ENCODE measurements around the gene GPR155.
"Not testable (repeated sequence)": the region's sequence is repeated elsewhere in the genome, so short reads cannot be mapped to it uniquely, and the experiment has no call there.

Gene GPR155

DNA sequence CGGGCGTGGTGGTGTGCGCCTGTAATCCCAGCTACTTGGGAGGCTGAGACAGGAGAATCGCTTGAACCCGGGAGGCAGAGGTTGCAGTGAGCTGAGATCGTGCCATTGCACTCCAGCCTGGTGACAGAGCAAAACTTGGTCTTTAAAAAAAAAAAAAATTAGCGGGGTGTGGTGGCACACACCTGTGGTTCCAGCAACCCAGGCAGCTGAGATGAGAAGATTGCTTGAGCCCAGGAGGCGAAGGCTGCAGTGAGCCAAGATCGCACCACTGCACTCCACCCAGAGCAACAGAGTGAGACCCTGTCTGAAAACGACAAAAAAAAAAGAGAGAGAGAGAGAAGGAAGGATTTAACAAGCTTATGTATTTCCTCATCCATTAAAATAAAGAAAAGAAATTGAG is 2.7 kb upstream of the GPR155 start:
- DNase-seq, result not testable (repeated sequence)

DNA sequence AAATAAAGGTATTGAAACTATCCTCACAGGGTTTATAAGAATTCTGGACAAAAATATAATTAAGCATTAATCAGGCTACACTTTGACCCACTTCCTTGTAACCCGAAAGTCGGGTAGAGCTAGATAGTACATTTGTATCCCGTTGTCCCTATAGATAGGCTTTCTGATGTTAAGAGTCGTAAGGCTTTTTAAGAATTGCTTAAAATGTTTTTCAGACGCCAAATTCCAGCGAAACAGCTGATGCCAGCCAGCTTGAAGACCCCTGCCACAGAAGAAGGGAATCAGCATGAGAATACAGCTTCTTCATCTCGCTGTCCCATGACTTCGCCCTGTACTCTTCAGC is 962 bp upstream of the GPR155 start:
- DNase-seq, result no peak

DNA sequence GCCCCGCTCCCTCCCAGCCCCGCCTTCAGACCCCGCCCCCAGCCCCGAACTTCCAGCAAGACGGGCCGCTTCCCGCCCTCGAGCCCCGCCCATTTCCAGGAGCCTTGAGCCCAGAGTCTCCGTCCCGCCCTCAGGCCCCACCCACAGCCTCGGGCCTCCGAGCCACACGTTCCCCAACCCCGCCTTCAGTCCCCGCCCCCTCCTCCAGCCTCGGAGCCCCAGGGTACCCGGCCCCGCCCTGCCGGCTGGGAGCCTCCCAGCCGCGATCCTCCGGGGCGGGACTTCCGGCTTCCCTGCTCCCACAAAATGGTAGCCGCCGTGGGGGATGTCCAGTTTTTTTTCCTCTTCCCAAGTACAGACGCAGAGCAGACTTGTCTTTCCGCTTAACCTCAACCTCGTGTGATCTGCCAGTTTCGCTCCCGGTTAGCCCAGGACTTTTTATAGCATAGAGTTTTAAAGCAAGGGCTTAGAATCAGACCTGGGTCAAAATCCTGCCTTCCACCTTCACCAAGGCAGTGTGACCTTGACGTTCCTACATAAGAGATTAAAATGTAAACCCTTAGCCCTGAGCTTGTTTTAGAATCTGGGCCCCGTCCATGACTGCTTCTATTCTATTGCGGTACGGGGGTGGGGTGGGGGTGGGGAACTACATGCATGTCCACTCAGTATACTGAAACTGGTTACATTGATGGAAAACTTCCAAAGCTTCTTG is 435 bp upstream of the GPR155 start:
- DNase-seq, result peak; percentile 100

DNA sequence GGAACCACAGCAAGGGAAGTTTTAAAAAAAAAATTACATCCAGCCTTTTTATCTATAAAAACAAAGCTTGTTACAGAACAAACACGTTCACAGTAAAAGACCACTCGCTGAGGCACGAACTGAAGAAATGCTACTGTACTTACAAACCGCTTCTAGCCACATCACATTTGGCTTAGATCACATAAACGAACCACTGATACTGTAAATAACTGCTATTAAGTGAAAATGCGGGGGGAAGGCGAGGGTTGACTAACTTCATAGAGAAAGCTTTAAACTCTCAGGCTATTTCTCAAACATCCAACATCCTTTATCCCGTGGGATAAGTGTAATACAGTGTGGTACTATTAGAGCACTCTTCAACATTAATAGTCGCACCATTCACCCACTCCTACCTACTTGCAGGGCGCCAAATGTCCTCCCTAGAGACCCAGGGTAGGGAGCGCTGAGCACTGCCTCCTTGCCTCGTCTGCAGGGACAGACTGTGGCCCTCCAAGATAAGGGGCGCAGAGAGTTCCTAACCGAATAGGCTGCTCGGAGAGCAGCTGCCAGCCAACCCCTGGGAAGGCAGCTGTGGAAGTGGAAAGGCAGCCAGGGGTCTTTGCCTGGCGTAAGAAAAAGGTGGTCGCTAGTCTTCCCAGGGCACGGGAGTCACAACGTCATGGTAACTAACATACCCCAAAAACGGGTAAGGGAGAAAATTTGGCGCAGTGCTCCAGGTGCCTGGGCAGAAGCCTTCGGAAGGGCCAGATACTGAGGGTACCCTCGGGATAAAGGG is 854 bp downstream of the GPR155 start:
- DNase-seq, result peak; percentile 54

DNA sequence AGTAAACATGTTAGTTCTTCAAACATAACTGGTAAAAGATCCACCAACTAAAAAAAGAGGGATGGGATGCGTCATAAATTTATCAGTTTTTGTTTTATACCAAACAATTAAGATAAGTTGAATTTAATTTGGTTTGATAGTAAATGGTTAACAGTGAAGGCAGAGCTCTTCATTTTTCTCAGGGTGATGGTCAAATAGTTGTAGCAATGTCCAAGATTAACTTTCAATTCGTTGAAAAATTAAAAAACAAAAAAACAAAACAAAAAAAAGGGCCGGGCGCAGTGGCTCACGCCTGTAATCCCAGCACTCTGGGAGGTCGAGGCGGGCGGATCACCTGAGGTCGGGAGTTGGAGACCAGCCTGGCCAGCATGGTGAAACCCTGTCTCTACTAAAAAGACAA is 1.8 kb downstream of the GPR155 start:
- DNase-seq, result not testable (repeated sequence)

DNA sequence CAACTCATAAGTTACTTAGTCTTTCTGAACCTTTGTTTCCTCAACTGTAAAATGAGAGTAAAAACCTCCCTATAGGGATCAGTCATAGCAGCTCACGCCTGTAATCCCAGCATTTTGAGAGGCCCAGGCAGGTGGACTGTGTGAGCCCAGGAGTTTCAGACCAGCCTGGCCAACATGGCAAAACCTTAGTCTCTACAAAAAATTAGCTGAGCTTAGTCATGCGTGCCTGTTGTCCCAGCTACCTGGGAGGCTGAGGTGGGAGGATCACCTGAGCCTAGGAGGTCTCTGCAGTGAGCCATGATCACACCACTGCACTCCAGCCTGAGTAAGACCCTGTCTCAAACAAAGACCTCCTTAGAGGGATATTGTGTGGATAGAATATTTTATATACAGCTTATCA is 2.3 kb downstream of the GPR155 start:
- DNase-seq, result no peak

DNA sequence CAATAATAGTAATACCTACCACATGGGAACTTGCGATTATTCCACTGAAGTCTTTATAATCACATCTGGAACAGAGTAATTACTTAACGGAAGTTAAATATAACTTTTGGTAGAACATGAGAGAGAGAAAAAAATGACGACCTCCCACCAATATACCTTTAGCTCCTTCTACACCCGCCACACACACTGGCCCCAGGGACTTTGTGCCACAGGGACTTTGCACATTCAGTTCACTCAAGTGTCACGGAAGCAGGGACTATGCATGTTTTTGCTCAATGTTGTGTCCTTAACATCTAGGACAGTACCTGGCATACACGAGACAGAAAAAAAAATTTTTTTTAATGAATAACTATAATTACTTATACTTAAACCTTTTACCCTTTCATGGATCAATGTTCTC is 4.0 kb downstream of the GPR155 start:
- DNase-seq, result no peak

DNA sequence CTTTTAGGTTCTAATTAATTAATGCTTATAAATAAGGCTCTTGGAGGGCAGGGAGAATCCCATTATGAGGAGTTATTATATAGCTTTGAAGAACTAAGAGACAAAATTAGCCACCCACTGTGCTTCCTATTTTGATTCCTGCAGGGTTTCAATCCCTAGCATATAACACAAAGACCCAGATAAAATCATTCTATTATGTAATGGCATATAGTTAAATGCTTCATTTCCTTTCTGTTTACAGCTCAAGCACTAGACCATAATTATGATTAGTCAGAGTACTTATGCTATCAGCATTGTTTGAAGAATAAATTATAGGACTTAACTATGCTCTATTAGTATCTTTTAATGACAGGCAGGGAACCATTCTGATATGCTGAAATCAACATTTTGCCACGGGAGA is 9.1 kb downstream of the GPR155 start:
- no peak for DNase-seq

DNA sequence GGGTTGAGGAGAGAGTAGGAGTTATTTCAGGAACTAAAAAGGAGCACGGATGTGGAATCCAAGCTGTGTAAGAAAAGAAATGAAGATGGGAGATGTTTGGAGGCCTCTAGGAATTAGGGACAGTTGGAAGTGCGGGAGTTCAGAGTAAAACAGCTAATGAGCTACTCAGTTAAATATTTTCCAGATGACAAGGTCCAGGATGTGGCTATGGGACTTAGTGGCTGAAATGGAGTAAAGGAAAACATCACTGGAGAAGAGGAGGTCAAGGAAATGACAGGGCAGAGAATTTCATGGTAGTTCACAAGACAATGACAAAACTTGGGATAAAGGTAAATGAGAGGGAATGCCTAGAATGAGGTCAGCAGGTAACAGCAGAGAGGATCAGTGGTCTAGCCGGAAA is 13.0 kb downstream of the GPR155 start:
- DNase-seq, result no peak

DNA sequence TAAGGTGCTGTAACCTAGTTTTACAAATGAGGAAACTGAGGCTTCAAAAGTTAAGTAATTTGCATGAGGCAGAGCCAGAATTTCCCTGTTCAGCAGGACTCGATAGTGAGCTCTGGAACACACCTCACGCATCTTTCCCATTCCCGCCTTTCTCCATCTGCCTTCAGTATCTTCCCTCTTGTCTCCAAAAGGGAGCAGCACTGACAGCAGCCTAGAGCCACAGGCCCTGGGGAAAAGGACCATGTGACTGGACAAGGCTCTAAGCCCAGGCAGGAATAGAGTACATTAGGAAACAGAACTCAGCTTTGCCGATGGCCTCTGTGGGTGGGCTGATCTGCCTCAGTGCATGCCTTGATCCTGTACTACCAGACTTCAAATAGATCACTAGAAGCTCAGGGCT is 21.5 kb downstream of the GPR155 start:
- DNase-seq, result no peak

DNA sequence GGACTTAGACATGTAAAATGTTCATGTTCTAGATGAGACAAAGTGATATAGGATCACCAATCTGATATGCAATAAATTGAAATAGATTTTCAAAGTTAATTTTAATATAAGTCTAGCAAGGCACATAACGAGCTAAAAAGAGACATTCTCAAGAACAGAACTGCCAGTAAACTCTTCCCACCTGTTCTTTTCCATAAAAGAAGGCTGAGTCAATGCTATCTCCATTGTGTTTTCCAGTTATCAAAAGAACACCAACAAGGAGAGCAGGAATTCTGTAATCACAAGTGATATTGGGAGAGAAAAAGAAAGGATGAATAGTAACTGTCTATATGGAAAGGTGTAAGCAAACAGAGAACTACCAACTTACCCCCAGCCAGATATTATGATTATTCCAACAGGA is 25.6 kb downstream of the GPR155 start:
- DNase-seq, result no peak

DNA sequence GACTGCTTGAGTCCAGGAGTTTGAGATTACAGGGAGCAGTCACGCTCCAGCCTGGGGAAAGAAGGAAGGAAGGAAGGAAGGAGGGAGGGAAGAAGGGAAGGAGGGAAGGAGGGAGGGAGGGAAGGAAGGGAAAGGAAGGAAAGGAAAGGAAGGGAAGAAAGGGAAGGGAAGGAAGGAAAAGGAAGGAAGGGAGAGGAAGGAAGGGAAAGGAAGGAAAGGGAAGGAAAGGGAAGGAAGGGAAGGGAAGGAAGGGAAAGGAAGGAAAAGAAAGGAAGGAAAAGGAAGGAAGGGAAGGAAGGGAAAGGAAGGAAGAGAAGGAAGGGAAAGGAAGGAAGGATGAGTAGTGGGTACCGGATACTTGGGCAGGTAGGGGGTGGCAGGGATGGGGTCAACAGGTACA is 32.3 kb downstream of the GPR155 start:
- no peak for DNase-seq

DNA sequence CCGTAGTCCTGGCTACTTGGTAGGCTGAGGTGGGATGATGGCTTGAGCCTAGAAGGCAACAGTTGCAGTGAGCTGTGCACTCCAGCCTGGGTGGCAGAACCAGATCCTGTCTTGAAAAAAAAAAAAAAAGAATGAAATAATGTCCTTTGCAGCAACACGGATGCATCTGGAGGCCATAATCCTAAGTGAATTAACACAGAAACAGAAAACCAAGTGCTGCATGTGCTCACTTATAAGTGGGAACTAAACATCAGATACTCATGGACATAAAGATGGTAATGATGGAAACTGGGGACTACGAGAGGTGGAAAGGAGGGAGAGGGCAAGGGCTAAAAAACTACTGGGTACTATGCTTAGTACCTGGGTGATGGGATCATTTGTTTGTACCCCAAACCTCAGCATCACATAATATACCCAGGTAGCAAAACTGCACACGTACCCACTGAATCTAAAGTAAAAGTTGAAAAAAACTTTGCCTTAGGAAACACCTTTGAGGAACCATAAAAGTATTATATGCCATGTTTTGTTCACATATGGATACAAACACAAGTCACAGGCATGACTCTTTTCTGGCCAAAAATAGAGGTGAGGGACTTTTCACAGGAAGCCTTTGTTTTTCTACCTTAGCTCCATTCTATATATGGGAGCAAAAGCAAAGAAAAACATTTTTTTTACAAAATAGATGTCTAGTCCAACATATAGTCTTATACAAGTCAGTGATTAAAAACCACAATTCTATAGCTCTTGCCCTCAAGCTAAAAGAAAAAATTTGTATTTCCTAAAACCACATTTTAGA is 36.6 kb downstream of the GPR155 start:
- no peak for DNase-seq

DNA sequence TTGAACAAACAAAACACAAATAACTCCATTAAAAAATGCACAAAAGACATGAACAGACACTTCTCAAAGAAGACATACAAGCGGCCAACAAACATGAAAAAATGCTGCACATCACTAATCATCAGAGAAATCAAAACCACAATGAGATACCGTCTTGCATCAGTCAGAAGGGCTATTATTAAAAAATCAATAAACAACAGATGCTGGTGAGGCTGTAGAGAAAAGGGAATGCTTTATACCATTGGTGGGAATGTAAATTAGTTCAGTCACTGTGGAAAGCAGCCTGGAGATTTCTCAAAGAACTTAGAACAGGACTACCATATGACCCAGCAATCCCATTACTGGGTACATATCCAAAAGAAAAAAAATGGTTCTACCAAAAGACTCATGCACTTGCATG is 37.8 kb downstream of the GPR155 start:
- DNase-seq, result no peak

DNA sequence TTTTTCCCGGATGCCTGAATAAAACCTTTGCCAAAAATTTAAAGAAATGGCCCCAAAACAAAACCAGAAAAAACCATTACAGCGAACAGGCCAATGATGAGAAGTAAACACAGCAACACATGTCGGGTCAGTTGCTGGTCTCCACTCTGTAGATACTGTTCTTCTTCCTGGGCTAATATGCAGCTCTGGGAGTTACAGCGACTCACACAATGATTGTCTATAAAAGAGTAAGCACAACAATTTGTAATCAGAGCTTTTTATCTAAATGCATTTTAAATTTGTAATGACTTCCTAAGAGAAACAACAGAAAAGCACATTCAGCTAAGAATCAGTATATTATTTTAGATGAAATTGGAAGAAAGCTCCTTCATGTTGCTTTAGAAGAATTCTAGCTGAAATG is 40.3 kb downstream of the GPR155 start:
- DNase-seq, result no peak

DNA sequence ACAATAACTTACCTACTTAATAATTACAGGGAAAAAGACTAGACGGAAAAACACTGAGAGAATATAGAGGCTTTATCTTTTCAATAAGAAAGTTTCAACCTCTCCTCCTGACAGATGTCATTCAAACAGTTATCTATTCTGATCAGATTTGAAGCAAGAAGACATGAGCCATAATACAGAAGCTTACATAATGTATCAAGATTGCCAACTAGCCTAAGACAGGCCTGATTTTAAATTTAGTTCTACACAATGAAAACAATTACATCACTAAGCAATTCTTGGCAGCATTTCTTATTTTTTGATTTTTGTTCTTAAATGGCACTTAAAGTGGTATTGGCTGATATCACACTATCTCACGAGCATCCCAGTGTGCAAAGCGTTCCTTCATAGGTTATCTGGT is 41.6 kb downstream of the GPR155 start:
- DNase-seq, result no peak

DNA sequence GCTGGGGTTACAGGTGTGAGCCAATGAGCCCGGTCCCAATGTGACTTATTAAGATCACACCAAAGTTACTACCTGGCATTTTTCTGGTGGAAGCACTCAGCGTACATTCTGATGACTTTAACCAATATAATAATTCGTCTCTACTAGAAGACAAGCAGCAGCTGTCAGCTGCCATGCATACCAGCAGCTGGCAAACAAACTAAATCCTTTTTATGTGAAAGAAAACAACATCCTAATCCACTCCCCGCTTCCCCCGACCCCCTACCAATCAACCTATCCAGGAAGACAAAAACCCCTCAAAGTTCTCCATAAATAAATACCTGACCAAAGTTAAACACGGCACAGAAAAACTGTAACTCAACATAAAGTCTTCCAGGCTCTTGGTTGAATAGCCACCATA is 42.1 kb downstream of the GPR155 start:
- DNase-seq, result no peak

DNA sequence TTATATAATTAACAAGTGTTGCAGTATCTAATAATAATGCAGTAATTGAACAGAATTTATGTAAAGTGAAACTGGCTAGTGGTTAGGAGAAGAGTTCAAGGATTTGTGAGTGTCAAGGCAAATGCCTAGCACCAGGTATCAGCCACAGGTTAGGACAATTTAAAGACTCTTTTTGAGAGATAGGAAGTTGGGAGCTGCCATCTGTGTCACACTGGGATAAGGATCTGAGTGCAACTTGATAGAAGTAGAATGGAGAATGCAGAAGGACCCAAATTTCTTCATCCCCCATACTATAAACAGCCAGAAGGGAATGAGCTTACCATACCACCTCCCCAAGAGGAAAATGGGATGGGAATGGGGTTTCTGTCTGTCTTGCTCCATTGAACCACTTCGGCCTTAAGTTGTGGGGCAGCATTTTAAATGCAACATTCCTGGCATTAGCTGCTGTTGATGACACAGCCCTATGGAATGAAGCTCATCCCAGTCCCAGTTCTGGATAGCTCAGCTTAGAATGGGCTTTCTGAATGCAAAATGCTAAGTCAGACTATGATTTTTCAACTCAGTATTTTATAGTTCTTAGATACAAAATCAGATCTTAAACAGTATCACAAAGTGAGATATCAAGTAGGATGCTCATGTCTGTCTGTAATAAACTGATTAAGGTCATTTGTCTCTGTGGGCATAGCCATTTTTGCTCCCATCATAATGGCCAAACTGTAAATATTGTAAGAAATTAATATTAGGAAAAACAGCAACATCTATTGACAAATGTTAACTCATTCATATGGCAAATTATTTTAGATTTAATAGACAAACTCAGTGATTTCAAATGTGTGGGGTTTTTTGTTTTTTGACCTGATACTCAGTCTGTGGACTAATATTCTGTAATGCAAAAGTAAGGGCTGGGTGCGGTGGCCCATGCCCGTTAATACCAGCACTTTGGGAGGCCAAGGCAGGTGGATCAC is 44.0 kb downstream of the GPR155 start:
- no peak for DNase-seq

DNA sequence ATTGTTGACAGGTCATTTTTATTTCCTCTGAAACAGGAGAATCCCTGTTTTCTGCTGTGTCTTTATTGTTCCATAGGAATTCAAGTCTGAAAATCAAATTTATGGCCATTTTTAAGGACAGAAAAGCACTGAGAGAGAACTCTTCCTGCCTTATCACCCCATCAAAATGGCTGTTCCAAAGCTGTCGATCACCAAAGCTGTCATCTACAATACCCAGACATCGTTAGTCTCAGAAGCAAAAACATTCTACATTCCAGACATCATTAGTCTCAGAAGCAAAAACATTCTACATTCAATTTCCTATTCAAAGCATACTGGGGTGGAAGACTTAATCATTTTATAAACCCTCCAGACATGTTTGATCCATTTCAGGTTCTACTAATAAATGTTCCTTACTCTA is 46.9 kb downstream of the GPR155 start:
- no peak for DNase-seq

DNA sequence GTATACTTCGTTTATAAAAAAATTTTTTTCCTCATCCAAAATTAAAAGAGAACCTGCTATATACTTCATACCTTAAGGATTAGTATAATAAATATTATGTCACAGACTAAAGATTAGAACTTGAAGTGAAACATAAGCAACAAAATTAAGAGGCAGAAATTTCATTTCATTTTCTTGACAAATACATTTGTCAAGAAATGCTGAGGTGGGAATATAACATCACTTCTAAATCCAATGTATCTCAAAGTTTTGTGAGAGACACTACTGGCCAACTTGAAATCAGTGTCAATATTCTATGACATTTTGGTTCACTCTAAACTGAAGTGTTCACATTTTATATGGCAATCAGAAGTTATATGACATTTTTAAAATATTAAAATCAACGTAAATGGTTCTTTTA is 47.5 kb downstream of the GPR155 start:
- no peak for DNase-seq

DNA sequence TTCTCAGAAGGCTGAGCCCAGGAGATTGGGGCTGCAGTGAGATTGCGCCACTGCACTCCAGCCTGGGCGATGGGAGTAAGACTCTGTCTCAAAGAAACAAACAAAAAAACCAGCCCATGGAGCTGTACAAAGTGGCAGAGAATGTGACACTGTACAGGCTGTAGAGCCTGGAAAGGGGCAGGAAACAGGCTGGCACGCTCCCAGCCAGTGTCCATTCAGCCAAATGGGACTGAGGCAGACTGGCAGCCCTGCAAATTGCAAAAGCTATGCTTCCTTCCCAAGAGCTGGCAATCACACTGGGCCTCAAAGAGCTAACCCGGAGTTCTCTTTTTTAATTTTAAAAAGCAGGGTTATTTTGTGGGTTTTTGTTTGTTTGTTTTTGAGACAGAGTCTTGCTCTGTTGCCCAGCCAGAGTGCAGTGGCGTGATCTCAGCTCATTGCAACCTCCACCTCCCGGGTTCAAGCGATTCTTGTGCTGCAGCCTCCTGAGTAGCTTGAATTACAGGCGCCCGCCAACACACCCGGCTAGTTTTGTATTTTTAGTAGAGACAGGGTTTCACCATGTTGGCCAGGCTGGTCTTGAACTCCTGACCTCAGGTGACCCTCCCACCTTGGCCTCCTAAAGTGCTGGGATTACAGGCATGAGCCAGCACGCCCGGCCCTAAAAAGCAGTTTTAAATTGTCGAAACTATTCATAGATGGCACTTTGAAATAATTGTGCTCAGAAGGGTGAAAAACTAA is 48.5 kb downstream of the GPR155 start:
- no peak for DNase-seq

DNA sequence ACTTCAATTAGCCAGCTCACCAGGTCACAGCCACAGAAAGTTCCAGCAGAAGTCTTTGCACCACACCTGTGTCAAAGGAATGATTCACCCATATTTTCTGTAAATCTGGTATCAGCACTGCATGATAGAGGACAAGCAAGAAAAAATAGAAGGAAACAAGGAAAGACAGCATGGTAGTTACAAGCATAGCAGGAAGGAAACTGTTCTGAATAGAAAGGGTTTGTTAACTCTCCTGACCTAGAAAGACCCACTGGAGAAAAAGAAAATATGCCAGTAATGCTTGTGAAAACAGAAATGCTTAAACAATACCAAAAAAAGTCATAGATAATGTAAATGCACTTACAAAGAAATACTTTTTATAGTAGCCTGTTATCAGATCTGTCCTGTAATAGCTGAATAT is 50.5 kb downstream of the GPR155 start:
- DNase-seq, result no peak

All from stimulated activated CD4-positive, alpha-beta T cell treated with anti-CD3 and anti-CD28 coated beads, Interleukin-15, amount 100 ng/mL, for 24 hours (primary cell).